ENCODE results near the gene SETD2. TPM values are rescaled to one million over a fixed set of nuclear protein-coding genes. Genes with fewer than 3 reads are reported as not detected.

The SETD2 gene
- total RNA-seq, 4 donors from 2014 or later = 54.0 to 70.2 (median 58.5) TPM

DNA sequence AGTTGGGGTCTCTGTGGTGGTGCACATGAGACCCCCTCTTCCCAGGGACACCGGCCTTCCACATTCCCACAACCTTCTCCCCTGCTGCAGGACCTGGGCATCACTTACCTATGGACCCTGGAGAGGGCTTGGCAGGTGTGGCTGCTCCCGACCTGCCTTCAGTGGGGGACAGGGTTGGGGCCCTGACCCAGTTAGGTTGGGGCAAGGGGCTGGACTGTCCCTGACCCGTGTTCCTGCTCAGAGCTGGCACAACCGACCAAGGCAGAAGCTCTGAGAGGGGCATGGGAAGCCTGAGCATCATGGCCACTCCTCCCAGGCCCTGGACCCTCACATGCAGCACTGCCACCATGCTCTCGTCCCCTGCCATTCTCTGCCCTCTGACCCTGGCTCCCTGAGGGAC is 178.3 kb downstream of the SETD2 start:
- H3K36me3 ChIP-seq = peaks cover 0 to 22% of the 10 kb centered on the region in 2 donors
- 100% methylated on average over 1 of the region's 5 CpGs; no CpG with 5 or more reads in 1 of the 2 donors for WGBS, 2 donors (ENCODE audit: low coverage in 1 of 2)
- H3K4me1 ChIP-seq = peaks cover 0 to 42% (median 4%) of the 10 kb centered on the region in 3 donors
- TF ChIP-seq, protein P1, sequence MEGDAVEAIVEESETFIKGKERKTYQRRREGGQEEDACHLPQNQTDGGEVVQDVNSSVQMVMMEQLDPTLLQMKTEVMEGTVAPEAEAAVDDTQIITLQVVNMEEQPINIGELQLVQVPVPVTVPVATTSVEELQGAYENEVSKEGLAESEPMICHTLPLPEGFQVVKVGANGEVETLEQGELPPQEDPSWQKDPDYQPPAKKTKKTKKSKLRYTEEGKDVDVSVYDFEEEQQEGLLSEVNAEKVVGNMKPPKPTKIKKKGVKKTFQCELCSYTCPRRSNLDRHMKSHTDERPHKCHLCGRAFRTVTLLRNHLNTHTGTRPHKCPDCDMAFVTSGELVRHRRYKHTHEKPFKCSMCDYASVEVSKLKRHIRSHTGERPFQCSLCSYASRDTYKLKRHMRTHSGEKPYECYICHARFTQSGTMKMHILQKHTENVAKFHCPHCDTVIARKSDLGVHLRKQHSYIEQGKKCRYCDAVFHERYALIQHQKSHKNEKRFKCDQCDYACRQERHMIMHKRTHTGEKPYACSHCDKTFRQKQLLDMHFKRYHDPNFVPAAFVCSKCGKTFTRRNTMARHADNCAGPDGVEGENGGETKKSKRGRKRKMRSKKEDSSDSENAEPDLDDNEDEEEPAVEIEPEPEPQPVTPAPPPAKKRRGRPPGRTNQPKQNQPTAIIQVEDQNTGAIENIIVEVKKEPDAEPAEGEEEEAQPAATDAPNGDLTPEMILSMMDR (IDR thresholded peaks at IDR 0.05) = no peak
- no peak for TF ChIP-seq POLR2A (IDR thresholded peaks at IDR 0.05)
- no peak for TF ChIP-seq EP300 (IDR thresholded peaks at IDR 0.05)
- TF ChIP-seq POLR2AphosphoS5 (IDR thresholded peaks at IDR 0.05) = no peak
- no peaks in the 10 kb centered on the region for H3K9me3 ChIP-seq
- ATAC-seq = no peak
- H3K4me3 ChIP-seq = no peak overlapping the region
- H3K27ac ChIP-seq = no peak overlapping the region
- H3K27me3 ChIP-seq = no peaks in the 10 kb centered on the region

- H3K27ac ChIP-seq = no peak overlapping the region
- no peaks in the 10 kb centered on the region for H3K9me3 ChIP-seq
- peaks cover 0 to 17% of the 10 kb centered on the region in 2 donors for H3K36me3 ChIP-seq
- ATAC-seq = no peak
- 94% methylated on average over 5 of the region's 11 CpGs; no CpG with 5 or more reads in 1 of the 2 donors for WGBS, 2 donors (ENCODE audit: low coverage in 1 of 2)
- H3K4me3 ChIP-seq = no peak overlapping the region
- TF ChIP-seq, protein P1 (IDR thresholded peaks at IDR 0.05) = no peak
- TF ChIP-seq POLR2AphosphoS5 (IDR thresholded peaks at IDR 0.05) (no peak), EP300 (IDR thresholded peaks at IDR 0.05) (no peak), POLR2A (IDR thresholded peaks at IDR 0.05) (no peak)
- peaks cover 0 to 49% (median 10%) of the 10 kb centered on the region in 3 donors for H3K4me1 ChIP-seq
- H3K27me3 ChIP-seq = no peaks in the 10 kb centered on the region
Measured at GRCh38 chr3:46984591-46985459, 179.1 kb downstream of the SETD2 start.

GRCh38 chr3:46982546-46982945 is 181.4 kb downstream of the SETD2 start:
- 100% methylated on average over 1 of the region's 2 CpGs; no CpG with 5 or more reads in 1 of the 2 donors for WGBS, 2 donors (ENCODE audit: low coverage in 1 of 2)
- Histone ChIP-seq H3K27ac (peak overlapping the region in 3 of 4 donors; percentile 12 to 47 (median 47)), H3K9me3 (no peaks in the 10 kb centered on the region), H3K4me3 (no peak overlapping the region), H3K4me1 (peaks cover 0 to 47% (median 18%) of the 10 kb centered on the region in 3 donors), H3K27me3 (no peaks in the 10 kb centered on the region), H3K36me3 (no peaks in the 10 kb centered on the region)
- no peak for TF ChIP-seq POLR2A (IDR thresholded peaks at IDR 0.05)
- no peak for TF ChIP-seq EP300 (IDR thresholded peaks at IDR 0.05)
- TF ChIP-seq POLR2AphosphoS5 (IDR thresholded peaks at IDR 0.05) = no peak
- TF ChIP-seq, protein P1 (IDR thresholded peaks at IDR 0.05) = no peak
- no peak for ATAC-seq

DNA sequence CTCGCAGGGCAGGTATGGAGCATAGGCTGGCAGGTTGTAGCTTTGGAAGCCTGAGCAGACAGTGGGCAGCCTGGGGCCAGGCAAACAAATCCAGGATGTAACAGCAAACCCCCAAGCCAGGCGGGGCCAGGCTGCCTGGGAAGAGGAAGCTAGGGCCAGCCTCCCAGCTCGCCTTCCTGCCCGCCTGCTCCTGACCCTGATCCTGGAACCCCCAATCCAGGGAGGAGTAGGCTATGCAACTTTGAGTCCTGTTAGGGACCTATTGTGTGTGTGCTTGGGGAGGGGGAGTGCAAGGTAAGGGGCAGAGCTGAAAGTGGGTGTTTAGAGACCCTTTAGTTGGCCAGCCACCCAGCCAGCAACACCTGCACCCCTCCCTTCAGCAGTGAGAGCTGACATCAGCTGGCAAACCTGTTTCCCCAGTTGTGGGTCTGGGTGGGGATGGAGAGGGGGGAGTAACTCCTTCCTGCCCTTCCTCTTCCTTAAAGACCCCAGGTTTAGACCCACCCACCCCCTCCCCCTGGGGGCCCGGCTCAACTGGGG is 181.9 kb downstream of the SETD2 start:
- Histone ChIP-seq H3K27me3 (no peaks in the 10 kb centered on the region), H3K36me3 (no peaks in the 10 kb centered on the region), H3K9me3 (no peaks in the 10 kb centered on the region), H3K27ac (peak overlapping the region in 3 of 4 donors; percentile 12 to 47 (median 47)), H3K4me1 (peaks cover 0 to 47% (median 20%) of the 10 kb centered on the region in 3 donors), H3K4me3 (peak overlapping the region in 1 of 2 donors; percentile 12)
- ATAC-seq = no peak
- TF ChIP-seq EP300 (IDR thresholded peaks at IDR 0.05) = no peak
- no peak for TF ChIP-seq POLR2AphosphoS5 (IDR thresholded peaks at IDR 0.05)
- no peak for TF ChIP-seq POLR2A (IDR thresholded peaks at IDR 0.05)
- TF ChIP-seq, protein P1 (IDR thresholded peaks at IDR 0.05) = no peak
- whole genome bisulfite sequencing, 2 donors (ENCODE audit: low coverage in 1 of 2) = 95% methylated on average over 3 of the region's 5 CpGs; no CpG with 5 or more reads in 1 of the 2 donors
